ENCODE results near the gene RANGRF.

RANGRF gene

DNA sequence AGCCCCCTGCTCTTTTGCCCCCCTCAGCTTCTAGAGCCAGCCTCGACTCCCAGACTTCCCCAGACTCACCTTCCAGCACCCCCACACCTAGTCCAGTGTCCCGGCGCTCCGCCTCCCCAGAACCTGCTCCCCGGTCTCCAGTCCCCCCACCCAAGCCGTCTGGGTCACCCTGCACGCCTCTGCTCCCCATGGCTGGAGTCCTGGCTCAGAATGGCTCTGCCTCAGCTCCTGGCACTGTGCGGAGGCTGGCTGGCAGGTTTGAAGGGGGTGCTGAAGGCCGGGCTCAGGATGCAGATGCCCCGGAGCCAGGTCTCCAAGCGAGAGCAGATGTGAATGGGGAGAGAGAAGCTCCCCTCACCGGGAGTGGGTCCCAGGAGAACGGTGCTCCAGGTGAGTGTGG lies 23.8 kb downstream of the RANGRF start:
- H4K8ac ChIP-seq (ENCODE audit: low read depth, low read length): no peak overlapping the region
- no peak overlapping the region for H3K4me3 ChIP-seq (ENCODE audit: low read length)
- no peak overlapping the region for H4K5ac ChIP-seq (ENCODE audit: low read length)
- H2BK120ac ChIP-seq (ENCODE audit: low read depth, low read length): no peak overlapping the region
- H3K23ac ChIP-seq (ENCODE audit: low read length): no peak overlapping the region
- H3K18ac ChIP-seq (ENCODE audit: low read length): no peak overlapping the region
- no peak overlapping the region for H3K9ac ChIP-seq (ENCODE audit: low read length)
- H2BK15ac ChIP-seq (replicated peaks; ENCODE audit: low read depth): no peak overlapping the region
- peaks cover 5% of the 10 kb centered on the region for H3K27me3 ChIP-seq (ENCODE audit: insufficient read depth, low read length, poor library complexity)
- no peak overlapping the region for H3K4ac ChIP-seq (ENCODE audit: low read depth, low read length)
- no peaks in the 10 kb centered on the region for H3K36me3 ChIP-seq (ENCODE audit: control insufficient read depth, insufficient read depth, low read length)
- no peak overlapping the region for H3K56ac ChIP-seq (ENCODE audit: low read length)
- no peak overlapping the region for H3K27ac ChIP-seq (ENCODE audit: low read depth, low read length)
- no peaks in the 10 kb centered on the region for H3K79me1 ChIP-seq (ENCODE audit: low read length)
- no peak overlapping the region for H2AK5ac ChIP-seq (ENCODE audit: low read length)
- H2BK5ac ChIP-seq (ENCODE audit: low read length): no peak overlapping the region
- H3K4me1 ChIP-seq (ENCODE audit: control insufficient read depth, low read depth, low read length): peaks cover 10% of the 10 kb centered on the region
- no peak overlapping the region for H3K4me2 ChIP-seq (ENCODE audit: low read length)
- no CpG with 5 or more reads among the region's 13 CpGs for WGBS (ENCODE audit: extremely low coverage, insufficient coverage, low lambda C conversion rate)
- DNase-seq: no peak
- H3K79me2 ChIP-seq (ENCODE audit: control insufficient read depth, insufficient read depth, low read length): no peaks in the 10 kb centered on the region

DNA sequence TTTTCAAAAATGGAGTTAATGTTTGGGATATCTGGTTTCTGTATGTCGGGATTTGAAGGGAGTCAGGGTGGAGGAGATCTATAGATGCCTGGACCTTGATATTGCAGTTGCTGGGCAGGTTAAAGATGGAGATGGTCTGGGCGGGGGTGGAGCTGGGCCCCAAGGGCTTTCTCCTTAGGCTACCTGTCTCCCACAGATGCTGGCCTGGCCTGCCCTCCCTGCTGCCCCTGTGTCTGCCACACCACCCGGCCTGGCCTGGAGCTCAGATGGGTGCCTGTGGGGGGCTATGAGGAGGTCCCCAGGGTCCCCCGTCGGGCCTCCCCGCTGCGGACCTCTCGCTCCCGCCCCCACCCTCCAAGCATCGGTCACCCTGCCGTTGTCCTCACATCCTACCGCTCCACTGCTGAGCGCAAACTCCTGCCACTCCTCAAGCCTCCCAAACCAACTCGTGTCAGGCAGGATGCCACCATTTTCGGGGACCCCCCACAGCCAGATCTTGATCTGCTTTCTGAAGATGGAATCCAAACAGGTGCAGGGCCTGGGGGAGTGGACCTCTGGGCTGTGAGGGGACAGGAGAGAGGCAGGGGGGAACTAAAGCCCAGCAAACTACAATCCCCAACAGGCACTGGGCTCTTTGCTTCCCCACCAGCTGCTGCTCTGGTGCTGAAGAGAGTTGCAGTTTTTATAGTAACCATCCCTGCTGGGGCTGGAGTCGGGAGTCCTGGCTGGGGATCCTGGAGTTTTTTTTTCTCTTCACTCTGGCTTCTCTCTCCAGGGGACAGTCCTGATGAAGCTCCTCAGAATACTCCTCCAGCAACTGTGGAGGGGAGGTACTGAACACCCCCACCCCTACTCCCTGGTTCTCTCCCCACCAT lies 24.5 kb downstream of the RANGRF start:
- Histone ChIP-seq H3K4me3 (ENCODE audit: low read length) (no peak overlapping the region), H3K9ac (ENCODE audit: low read length) (no peak overlapping the region), H3K56ac (ENCODE audit: low read length) (no peak overlapping the region), H3K27ac (ENCODE audit: low read depth, low read length) (no peak overlapping the region), H3K4me2 (ENCODE audit: low read length) (no peak overlapping the region), H2BK5ac (ENCODE audit: low read length) (no peak overlapping the region), H3K27me3 (ENCODE audit: insufficient read depth, low read length, poor library complexity) (peaks cover 5% of the 10 kb centered on the region), H3K79me1 (ENCODE audit: low read length) (no peaks in the 10 kb centered on the region), H4K8ac (ENCODE audit: low read depth, low read length) (no peak overlapping the region), H3K23ac (ENCODE audit: low read length) (no peak overlapping the region), H3K4me1 (ENCODE audit: control insufficient read depth, low read depth, low read length) (peaks cover 10% of the 10 kb centered on the region), H2AK5ac (ENCODE audit: low read length) (no peak overlapping the region), H3K79me2 (ENCODE audit: control insufficient read depth, insufficient read depth, low read length) (no peaks in the 10 kb centered on the region), H2BK15ac (replicated peaks; ENCODE audit: low read depth) (no peak overlapping the region), H3K36me3 (ENCODE audit: control insufficient read depth, insufficient read depth, low read length) (no peaks in the 10 kb centered on the region), H4K5ac (ENCODE audit: low read length) (no peak overlapping the region), H3K4ac (ENCODE audit: low read depth, low read length) (no peak overlapping the region), H3K18ac (ENCODE audit: low read length) (no peak overlapping the region), H2BK120ac (ENCODE audit: low read depth, low read length) (no peak overlapping the region)
- WGBS (ENCODE audit: extremely low coverage, insufficient coverage, low lambda C conversion rate): no CpG with 5 or more reads among the region's 16 CpGs
- DNase-seq: no peak

DNA sequence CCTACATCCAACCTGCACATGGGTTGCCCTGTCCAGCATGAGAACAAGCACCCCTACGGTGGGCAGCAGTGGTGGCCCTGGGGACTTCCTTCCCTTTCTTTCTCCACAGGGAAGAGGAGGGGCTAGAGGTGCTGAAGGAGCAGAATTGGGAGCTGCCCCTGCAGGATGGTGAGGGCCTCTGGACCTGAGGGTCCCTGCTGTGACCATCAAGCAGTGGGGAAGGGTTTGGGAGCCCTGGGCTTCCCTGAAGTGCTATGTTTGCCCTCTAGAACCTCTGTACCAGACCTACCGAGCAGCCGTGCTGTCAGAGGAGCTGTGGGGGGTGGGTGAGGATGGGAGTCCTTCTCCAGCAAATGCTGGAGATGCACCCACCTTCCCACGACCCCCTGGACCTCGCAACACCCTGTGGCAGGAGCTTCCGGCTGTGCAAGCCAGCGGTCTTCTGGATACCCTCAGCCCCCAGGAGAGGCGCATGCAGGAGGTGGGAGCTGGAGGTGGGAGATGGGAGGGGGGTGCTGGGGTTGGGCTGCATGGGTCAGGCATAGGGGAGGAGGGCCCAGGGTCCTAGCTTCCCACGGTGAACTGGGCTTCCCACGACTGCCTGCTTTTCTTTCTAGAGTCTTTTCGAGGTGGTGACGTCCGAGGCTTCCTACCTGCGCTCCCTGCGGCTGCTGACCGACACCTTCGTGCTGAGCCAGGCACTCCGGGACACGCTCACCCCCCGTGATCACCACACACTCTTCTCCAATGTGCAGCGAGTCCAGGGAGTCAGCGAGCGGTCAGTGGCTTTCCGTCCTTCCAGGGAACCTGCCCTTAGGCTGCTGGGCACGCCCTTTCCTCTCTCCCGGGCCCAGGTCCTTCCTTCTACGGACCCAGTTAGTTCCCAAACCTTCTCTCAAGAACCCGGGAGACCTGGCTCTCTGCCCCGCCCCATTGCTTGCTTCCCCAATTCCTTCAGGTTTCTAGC lies 26.6 kb downstream of the RANGRF start:
- H4K8ac ChIP-seq (ENCODE audit: low read depth, low read length): no peak overlapping the region
- no peak overlapping the region for H3K4ac ChIP-seq (ENCODE audit: low read depth, low read length)
- no peak overlapping the region for H2BK120ac ChIP-seq (ENCODE audit: low read depth, low read length)
- no peak overlapping the region for H2BK5ac ChIP-seq (ENCODE audit: low read length)
- no peaks in the 10 kb centered on the region for H3K79me1 ChIP-seq (ENCODE audit: low read length)
- peak overlapping the region; percentile 78 for H3K56ac ChIP-seq (ENCODE audit: low read length)
- H3K27ac ChIP-seq (ENCODE audit: low read depth, low read length): no peak overlapping the region
- no peak overlapping the region for H3K23ac ChIP-seq (ENCODE audit: low read length)
- no peaks in the 10 kb centered on the region for H3K36me3 ChIP-seq (ENCODE audit: control insufficient read depth, insufficient read depth, low read length)
- peaks cover 5% of the 10 kb centered on the region for H3K27me3 ChIP-seq (ENCODE audit: insufficient read depth, low read length, poor library complexity)
- H2AK5ac ChIP-seq (ENCODE audit: low read length): no peak overlapping the region
- no peak overlapping the region for H2BK15ac ChIP-seq (replicated peaks; ENCODE audit: low read depth)
- no peak overlapping the region for H3K18ac ChIP-seq (ENCODE audit: low read length)
- H4K5ac ChIP-seq (ENCODE audit: low read length): no peak overlapping the region
- peak overlapping the region; percentile 32 for H3K4me3 ChIP-seq (ENCODE audit: low read length)
- H3K4me2 ChIP-seq (ENCODE audit: low read length): peak overlapping the region; percentile 76
- DNase-seq: no peak
- no CpG with 5 or more reads among the region's 29 CpGs for WGBS (ENCODE audit: extremely low coverage, insufficient coverage, low lambda C conversion rate)
- peak overlapping the region; percentile 54 for H3K9ac ChIP-seq (ENCODE audit: low read length)
- H3K4me1 ChIP-seq (ENCODE audit: control insufficient read depth, low read depth, low read length): peaks cover 10% of the 10 kb centered on the region
- no peaks in the 10 kb centered on the region for H3K79me2 ChIP-seq (ENCODE audit: control insufficient read depth, insufficient read depth, low read length)

DNA sequence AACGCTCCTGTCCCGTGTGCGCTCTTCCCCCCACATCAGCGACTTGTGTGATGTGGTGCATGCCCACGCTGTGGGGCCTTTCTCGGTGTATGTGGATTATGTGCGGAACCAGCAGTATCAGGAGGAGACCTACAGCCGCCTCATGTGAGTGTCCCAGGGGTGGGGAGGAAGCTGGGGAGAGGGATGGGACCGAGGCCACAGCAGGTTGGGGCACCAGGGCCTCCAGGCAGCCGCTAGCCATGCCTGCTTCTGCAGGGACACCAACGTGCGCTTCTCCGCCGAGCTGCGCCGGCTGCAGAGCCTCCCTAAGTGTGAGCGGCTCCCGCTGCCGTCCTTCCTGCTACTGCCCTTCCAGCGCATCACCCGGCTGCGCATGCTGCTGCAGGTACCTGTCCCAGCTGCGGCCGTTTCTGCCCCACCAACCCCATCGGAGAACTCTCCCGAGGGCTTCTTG lies 27.3 kb downstream of the RANGRF start:
- Histone ChIP-seq H2AK5ac (ENCODE audit: low read length) (no peak overlapping the region), H2BK15ac (replicated peaks; ENCODE audit: low read depth) (no peak overlapping the region), H3K4me1 (ENCODE audit: control insufficient read depth, low read depth, low read length) (peaks cover 6% of the 10 kb centered on the region), H3K9ac (ENCODE audit: low read length) (peak overlapping the region; percentile 54), H3K36me3 (ENCODE audit: control insufficient read depth, insufficient read depth, low read length) (no peaks in the 10 kb centered on the region), H2BK120ac (ENCODE audit: low read depth, low read length) (no peak overlapping the region), H4K5ac (ENCODE audit: low read length) (no peak overlapping the region), H3K23ac (ENCODE audit: low read length) (peak overlapping the region; percentile 57), H4K8ac (ENCODE audit: low read depth, low read length) (no peak overlapping the region), H3K56ac (ENCODE audit: low read length) (peak overlapping the region; percentile 78), H3K4me2 (ENCODE audit: low read length) (peak overlapping the region; percentile 76), H3K27me3 (ENCODE audit: insufficient read depth, low read length, poor library complexity) (peaks cover 5% of the 10 kb centered on the region), H3K27ac (ENCODE audit: low read depth, low read length) (no peak overlapping the region), H3K79me1 (ENCODE audit: low read length) (no peaks in the 10 kb centered on the region), H3K4ac (ENCODE audit: low read depth, low read length) (no peak overlapping the region), H3K4me3 (ENCODE audit: low read length) (peak overlapping the region; percentile 32), H3K18ac (ENCODE audit: low read length) (no peak overlapping the region), H3K79me2 (ENCODE audit: control insufficient read depth, insufficient read depth, low read length) (no peaks in the 10 kb centered on the region), H2BK5ac (ENCODE audit: low read length) (no peak overlapping the region)
- DNase-seq: peak; percentile 53
- WGBS (ENCODE audit: extremely low coverage, insufficient coverage, low lambda C conversion rate): no CpG with 5 or more reads among the region's 26 CpGs

- H2AK5ac ChIP-seq (ENCODE audit: low read length): no peak overlapping the region
- H3K27me3 ChIP-seq (ENCODE audit: insufficient read depth, low read length, poor library complexity): peaks cover 5% of the 10 kb centered on the region
These were observed 29.8 kb downstream of the RANGRF start for GRCh38 chr17:8318010-8318935.

More at GRCh38 chr17:8318010-8318935, 29.8 kb downstream of the RANGRF start:
- Histone ChIP-seq H3K27ac (ENCODE audit: low read depth, low read length) (no peak overlapping the region), H3K4me2 (ENCODE audit: low read length) (no peak overlapping the region), H3K23ac (ENCODE audit: low read length) (no peak overlapping the region), H3K4ac (ENCODE audit: low read depth, low read length) (no peak overlapping the region), H3K18ac (ENCODE audit: low read length) (no peak overlapping the region), H3K4me3 (ENCODE audit: low read length) (no peak overlapping the region), H3K79me2 (ENCODE audit: control insufficient read depth, insufficient read depth, low read length) (no peaks in the 10 kb centered on the region), H3K36me3 (ENCODE audit: control insufficient read depth, insufficient read depth, low read length) (no peaks in the 10 kb centered on the region), H3K79me1 (ENCODE audit: low read length) (no peaks in the 10 kb centered on the region), H3K56ac (ENCODE audit: low read length) (no peak overlapping the region), H2BK120ac (ENCODE audit: low read depth, low read length) (no peak overlapping the region), H4K8ac (ENCODE audit: low read depth, low read length) (no peak overlapping the region), H3K9ac (ENCODE audit: low read length) (no peak overlapping the region), H2BK15ac (replicated peaks; ENCODE audit: low read depth) (no peak overlapping the region), H3K4me1 (ENCODE audit: control insufficient read depth, low read depth, low read length) (peaks cover 6% of the 10 kb centered on the region), H4K5ac (ENCODE audit: low read length) (no peak overlapping the region), H2BK5ac (ENCODE audit: low read length) (no peak overlapping the region)
- no peak for DNase-seq
- no CpG with 5 or more reads among the region's 24 CpGs for WGBS (ENCODE audit: extremely low coverage, insufficient coverage, low lambda C conversion rate)
